Uterus (tissue), 2 donors: ENCODE results near the gene PRKN.

Experiments
- CTCF ChIP-seq, 4 experiments: fragments of 200-600 bp in 2 of 4; fragments of 450-650 bp in 2 of 4; sonication (generic) in 2 of 4; IDR thresholded peaks; one replicate each; pipeline ENCODE4 v1.5.1; 2016 to 2019; ENCODE audit warnings: antibody characterized with exemption in 4 of 4, mild to moderate bottlenecking in 2 of 4, moderate library complexity in 1 of 4
- POLR2A ChIP-seq, 2 donors: fragments of 450-650 bp; IDR thresholded peaks; one replicate each; pipeline ENCODE4 v1.6.1; 2016; ENCODE audit warnings: antibody characterized with exemption in 2 of 2, mild to moderate bottlenecking in 1 of 2, moderate library complexity in 1 of 2

- no peak for TF ChIP-seq CTCF (IDR thresholded peaks at IDR 0.05)
- no peak for TF ChIP-seq POLR2A (IDR thresholded peaks at IDR 0.05)
Measured at GRCh38 chr6:161963634-161964234, 763.8 kb downstream of the PRKN start.
